ENCODE results near the gene PRR5L.

DNA sequence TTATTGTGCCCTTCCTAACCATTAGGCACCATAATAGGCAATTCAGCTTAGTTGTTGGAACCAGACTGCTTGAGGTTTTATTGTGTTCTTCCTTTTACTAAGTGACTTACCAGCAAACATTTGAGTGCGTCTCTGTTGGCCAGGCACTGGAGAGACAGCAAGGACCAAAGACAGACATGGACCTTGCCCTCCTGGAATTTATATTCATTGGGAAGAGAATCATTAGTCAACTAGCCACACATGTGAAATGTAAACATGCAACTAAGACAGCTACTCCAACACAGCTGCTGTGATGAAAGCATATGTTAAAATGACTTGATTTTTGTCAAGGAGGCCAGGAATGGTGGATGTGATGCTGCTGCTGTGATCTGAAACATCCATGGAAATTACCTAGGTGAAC lies 107.6 kb downstream of the PRR5L start:
- no peak for TF ChIP-seq CTCF (IDR thresholded peaks at IDR 0.05; ENCODE audit: insufficient read depth, low read length)
- no peak for TF ChIP-seq POLR2AphosphoS5 (IDR thresholded peaks at IDR 0.05; ENCODE audit: low read depth)
- TF ChIP-seq GABPA (IDR thresholded peaks at IDR 0.05; ENCODE audit: low read depth): no peak
- TF ChIP-seq REST (IDR thresholded peaks at IDR 0.05; ENCODE audit: insufficient replicate concordance, low read depth): no peak
- no peak for TF ChIP-seq SPI1 (IDR thresholded peaks at IDR 0.05; ENCODE audit: borderline replicate concordance, low read depth)
